Measurements from ENCODE around the gene GPC5.

The GPC5 gene

DNA sequence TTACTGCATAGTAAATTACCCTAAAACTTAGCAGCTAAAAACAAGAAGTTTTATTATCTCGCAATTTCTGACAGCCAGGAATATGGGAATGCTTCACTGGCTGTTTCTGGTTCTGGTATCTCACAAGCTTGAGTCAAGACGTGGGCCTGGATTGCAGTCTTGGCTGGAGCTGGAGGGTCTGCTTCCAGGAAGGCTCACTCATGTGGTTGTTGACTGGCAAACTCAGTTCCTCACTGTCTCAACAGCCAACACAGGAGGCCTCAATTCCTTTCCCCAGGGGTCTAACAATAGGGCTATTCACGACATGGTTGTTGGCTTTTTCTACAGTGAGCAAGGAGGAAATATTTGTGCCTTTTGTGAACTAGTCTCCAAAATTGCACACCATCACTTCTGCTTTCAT, 146.3 kb downstream of the GPC5 start:
- no peak for DNase-seq

DNA sequence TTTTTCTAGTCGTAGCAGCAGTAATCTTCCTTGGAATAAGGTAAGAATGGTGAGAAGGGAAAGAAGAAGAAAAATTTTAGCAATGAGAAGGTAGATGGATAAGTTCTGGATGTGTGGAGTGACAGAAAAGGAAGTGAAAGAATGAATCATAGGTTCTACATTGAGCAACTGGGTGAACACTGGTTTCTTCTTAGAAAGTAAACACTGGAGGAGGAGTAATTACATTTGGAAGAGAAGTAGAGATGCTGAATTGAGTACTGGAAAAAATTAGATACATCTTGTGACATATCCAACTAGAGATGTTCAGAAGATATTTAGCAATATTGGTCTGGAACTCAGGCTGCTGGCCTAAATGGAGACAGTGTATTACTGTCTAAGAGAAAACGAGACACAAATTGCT, 148.5 kb downstream of the GPC5 start:
- DNase-seq: no peak

DNA sequence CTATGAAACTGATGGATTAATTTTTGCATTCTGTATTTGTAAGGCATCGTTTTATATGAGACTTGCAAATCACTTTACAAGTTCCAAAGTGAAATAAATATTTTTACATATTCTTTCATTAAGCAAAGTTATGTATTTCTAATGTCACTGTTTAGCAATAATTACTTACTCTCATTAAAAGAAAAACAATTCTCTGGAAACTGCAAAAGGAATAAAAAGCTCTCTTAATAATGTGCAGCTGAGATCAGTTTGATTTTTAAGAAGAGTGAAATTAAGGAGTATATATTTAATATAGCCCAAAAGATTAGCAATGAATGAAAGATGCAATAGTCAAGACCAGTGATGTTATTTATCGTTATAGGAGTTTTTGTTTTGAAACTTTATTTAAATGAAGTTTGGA, 155.2 kb downstream of the GPC5 start:
- no peak for DNase-seq

DNA sequence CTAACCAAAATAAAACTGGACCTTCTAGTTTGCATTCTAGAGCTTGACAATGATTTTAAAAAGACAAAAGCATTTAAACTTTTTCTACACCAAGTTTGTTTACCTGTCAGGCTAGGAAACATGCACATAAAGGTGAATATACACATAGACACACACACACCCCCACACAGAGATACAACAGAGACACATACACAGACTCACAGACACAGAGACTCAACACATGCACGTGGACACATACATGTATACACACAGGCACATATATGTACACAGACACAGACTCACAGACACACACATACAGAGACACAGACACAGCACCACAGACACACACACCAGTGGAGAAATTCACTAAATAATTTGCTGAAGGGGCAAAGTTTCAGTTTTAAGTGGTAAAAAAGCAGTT, 155.7 kb downstream of the GPC5 start:
- DNase-seq: no peak

DNA sequence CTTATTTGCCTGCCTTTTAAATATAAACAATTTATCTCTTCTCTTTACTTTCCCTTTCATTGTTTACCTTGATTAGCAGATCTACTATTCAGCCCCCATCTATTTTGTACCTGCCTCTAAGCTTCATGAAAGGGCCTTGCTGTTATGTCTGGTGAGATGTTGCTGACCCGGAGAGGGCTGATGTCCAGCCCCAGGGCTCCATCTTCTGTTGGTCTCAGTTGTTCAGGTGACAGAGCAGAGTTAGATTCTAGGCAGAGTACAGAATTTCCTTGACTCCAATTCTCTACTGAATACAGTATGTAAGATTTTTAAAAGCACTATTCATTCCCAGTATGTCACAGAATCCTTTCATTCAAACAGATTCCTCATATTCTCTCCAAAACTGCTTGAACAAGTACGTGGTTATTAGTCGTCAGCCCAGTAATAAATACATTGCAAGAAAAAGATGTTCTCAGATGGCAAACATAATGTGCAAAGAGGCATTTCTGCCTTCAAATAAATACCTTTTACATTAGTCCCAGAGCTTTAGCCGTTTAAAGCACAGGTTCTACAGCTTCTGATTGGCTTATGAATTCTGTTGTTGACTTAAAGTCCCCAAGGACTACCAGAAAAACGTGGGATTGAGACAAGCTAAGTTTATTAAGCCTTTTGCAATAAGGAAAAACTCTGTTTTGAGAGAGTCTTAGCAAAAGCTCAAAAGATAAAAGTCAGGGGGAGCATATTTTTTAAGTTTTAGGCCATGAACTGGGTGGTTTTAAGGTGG, 159.1 kb downstream of the GPC5 start:
- no peak for DNase-seq

DNA sequence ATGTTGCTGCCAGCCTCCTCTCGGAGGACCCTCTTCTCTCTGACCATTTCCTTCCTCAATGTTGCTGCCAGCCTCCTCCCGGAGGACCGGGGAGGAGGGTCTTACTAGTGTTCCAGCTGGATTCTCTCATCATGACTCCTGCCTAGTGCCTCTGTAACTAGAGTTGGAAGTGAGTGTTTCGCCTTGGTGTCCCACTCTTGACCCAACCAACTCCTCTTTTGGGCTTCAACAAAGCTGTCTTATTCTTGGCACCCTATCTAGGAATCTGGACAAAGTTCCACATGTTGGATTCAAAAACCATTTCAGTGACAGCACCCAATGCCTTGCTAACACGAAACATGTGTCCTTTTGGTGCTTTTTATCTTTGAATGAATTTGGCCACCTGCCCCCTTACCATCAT, 165.4 kb downstream of the GPC5 start:
- DNase-seq: no peak

DNA sequence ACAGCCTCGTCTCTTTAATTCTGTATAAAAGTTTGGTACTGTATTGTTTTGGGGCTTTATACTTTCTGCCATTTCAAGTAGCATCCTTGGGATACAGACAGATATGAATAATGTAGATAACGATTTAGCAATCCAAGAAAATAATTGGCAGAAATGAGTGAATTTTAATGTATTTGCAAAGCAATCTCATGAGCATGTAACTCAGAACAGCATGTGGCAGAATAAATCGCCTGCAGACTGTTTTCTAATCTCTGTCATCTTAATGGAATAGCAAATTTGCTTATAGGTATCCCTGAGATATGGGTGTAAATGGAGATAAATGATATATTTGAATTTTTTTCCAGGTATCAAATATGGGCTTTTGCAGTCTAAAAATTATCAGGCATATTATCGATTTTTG, 166.0 kb downstream of the GPC5 start:
- no peak for DNase-seq

DNA sequence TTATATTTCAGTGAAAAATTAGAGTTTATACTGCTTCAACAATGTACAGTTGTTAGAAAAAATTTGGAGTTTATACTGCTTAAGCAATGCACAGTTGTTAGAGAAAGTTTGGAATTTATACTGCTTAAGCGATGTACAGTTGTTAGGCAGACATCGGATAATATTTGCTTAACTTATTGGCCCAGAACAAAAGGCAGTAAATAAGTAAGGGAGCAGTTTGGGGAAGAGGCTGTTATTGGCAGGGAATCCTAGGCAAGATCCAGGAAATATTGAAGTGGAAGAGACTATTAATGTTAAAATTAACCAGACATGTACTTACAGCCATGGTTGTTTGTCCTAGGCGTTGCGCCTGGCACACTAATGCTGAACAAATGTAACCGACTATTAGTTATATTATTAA, 166.9 kb downstream of the GPC5 start:
- no peak for DNase-seq

DNA sequence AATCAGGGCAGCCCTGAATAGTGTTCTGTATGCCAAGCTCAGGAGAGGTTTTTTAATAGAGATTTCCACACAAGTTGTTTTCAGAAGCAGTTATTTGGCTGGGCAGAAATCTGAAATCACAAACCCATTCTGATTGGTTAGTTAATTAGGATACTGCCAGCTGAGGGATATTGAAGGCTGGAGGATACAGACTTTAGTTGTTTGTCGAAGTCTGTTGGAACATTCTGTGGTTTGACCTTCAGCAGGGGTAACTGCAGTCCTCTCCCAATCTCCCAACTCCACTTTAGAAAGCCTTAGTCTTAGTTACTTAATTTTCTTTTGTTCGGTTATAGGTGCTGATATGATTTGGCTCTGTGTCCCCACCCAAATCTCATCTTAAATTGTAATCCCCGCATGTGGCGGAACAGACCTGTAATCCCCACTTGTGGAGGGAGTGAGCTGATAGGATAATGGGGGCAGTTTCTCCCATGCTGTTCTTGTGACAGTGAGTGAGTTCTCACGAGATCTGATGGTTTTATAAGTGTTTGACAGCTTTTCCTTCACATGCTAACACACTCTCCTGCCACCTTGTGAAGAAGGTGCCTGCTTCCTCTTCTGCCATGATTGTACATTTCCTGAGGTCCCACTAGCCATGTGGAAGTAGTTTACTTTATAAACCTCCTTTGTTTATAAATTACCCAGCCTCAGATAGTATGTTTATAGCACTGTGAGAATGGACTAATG, 169.2 kb downstream of the GPC5 start:
- DNase-seq: no peak

DNA sequence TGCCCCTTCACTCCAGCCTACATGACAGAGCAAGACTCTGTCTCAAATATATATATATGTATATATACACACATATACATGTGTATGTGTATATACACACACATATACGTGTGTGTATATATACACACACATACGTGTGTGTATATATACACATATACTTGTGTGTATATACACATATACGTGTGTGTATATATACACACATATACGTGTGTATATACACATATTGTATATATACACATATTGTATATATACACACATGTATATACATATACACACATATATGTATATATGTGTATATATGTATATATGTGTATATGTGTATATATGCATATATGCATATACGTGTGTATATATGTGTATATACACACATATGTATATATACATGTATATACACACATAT, 173.3 kb downstream of the GPC5 start:
- DNase-seq: no peak

DNA sequence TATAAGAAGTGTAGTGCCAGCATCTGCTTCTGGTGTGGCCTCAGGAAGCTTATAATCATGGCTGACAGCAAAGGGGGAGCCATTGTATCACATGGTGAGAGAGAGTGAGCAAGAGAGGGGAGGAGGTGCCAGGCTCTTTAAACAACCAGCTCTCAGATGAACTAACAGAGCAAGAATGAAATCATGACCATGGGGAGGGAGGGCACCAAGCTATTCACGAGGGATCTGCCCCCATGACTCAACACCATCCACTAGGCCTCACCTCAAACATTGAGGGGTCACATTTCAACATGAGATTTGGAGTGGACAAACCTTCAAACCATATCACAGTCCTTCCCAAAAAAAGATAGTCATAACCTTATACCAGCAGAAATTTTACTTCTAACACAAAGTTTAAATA, 174.0 kb downstream of the GPC5 start:
- DNase-seq: no peak

DNA sequence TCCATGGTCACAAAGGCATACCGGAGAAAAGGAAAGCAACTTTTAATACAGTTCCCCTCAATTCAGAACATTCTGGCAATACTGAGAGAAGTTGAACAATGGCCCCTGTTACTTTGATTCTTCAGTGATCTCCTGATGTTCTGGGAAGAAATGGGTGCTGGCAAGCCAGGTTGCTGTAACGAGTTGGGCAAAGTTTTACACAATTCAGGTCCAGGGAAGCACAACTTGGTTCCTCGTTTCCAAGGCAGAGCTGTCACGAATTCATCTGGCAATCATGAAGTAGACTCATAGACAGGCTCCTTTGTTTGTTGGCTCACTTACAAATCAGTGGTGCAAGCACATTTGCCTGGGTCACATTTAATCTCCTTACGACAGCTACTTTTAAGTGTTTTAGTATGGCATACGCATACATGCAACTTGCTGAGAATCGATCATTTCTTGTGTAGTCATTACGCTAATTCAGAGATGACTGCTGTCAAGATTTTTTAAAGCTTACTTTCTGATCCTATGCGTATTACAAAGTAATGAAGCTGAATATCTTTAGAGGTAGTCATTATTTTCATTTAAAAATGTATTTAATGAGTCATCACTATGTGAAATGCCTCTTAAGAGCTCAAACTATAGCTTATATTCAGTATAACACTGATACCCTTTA, 174.7 kb downstream of the GPC5 start:
- DNase-seq: no peak

DNA sequence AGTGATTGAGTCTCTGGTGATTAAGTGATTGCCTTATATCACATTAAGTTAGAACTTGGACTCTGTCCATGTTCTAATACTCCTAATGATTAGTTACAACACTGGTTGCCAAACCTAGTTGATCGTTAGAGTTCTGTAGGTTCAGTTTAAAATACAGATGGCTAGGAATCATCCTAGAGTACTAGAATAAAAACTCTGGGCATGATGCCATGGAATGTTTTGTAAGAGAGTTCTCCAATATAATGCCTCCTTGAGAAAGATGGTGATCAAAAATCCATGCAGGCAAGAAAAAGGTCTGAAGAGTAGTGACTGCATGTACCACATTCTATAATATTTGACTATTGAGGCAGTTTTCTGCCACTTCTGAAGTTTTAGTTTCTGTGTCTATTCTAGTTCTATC, 176.3 kb downstream of the GPC5 start:
- no peak for DNase-seq

DNA sequence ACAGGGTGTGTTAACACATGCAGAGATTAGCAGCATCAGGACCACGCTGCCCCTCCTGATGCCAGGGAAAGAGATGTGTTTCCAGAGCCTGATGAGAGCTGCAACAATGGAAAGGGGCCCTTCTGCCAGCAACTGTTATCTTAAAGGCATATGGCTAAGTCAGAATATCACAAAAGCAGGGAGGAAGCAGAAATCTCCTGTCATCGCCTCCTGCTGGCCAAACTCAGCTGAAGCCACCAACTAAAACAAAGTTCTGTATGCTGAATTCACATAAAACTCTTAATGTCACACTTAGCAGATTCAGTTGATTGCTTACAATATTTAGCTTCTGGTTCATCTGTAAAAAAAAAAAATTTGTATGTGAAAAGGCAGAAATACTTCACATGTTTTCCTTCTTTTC, 178.2 kb downstream of the GPC5 start:
- no peak for DNase-seq

DNA sequence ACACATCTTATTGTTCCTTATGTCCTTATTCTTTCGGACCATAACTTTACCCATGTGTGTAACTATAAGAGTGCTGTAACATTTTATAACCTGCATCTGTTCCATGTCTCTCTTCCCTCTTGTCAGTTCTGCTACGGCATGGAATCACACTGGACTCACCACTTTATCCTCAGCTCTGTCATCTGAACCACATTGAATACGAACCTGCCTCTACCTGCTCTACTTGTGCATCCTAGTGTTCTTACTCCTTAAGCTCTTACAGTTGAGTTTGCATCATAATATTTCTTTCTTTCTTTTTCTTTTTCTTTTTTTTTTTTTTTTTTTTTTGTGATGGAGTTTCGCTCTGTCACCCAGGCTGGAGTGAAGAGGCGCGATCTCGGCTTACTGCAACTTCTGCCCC, 180.9 kb downstream of the GPC5 start:
- DNase-seq: no peak

DNA sequence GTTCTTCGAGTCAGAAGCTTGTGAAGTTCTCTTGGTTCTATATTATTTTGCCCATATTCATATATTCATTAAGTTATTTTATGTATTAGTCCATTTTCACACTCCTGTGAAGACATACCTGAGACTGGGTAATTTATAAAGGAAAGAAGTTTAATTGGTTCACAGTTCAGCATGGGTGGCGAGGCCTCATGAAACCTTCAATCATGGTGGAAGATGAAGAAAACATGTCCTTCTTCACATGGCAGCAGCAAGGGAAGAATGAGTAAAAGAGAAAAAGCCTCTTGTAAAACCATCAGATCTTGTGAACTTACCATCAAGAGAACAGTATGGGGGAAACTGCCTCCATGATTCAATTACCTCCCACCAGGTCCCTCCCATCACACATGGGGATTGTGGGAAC, 182.3 kb downstream of the GPC5 start:
- no peak for DNase-seq

DNA sequence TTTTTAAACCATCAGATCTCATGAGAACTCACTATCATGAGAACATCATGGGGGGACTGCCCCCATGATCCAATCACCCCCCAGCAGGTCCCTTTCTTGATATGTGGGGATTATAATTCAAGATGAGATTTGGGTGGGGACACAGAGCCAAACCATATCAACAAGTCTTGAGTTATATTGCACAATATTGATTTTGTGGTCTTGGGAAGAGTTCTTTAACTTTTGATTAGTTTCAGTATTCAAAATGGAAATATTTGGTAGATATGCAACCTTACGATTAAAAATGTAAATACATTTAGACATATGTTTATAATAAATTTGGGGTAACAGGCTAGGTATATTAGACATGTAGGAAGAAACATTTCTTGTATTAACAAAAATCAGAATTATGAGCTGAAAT, 188.2 kb downstream of the GPC5 start:
- no peak for DNase-seq

DNA sequence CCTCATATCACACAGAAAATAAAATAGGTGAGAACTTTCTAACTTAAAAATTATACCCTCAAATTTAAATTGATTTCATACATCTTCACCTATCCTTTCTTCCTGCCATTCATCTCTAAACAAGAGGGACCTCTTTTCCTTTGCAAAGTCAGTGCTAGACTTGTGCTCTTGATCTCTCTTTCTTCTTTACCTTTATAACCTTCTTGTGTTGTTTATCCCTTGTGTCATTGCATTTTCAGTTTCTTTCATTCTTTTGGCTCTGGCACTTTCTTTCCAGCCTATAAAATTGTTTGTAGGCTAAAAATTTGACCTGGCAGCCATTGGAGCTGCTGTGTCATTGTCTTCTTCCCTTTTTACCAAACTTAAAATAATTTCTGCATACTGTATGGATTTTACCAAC, 190.1 kb downstream of the GPC5 start:
- DNase-seq: no peak

DNA sequence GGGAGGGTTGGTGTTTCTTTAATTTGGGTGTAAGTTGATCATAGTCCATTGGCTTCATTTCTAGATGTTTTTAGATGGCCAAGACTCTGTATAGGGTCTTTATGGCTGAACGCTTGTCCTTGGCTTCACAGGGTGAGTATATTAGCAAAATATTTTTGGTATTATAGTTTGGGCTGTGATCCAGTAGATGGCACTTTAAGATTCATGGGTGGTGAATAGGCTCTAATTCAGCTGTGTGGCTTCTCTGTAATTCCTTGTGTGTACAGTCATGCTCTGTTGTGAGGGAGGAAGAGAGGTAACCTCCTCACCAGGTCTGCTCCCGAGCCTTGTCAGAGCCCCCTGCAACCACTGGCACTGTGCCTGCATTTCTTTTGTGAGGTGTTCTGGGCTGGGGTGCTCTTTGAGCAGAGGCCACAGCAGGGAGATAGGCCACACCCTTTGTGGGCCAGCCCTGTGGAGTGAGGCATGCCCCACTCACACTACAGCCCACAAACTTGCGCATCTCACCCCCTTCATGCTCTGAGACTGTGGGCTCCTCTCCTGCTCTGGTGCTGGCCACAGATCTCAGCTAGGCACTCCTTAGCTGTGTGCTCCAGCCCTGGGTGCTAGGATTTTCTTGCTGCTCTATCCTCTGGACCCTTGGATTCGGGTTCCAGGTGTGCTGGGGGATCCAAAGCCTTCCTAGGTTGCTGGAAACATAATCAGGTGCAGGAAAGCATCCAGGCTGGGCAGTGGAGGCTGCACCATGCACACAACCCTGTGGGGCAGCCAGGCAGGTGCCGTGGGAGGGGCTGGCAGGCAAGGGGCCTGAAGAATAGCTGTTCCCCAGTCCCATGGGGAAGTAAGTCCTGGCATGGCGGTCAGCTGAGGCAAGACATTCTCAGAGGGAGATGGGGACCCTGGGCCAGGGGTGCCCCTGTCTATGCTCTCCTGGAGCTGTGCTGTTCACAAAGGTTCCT, 193.9 kb downstream of the GPC5 start:
- no peak for DNase-seq

DNA sequence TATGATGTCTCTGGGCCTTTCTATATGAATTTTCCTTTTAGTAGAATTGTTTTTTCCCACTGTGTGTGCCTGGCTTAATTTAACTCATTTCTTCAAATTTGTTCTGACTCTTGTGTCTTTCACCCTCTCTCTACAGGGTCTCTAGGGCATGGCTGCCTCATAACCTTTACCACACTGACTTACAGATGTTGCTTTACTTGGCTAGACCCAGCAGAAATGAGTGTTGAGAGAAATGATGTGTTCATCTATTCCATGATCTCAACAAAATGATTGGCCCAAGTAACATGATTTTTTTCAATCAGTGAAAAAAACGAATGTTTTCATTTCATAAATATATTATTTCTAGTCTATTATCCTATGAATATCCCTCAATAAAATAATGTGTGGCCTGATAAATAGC, 195.0 kb downstream of the GPC5 start:
- DNase-seq: no peak

DNA sequence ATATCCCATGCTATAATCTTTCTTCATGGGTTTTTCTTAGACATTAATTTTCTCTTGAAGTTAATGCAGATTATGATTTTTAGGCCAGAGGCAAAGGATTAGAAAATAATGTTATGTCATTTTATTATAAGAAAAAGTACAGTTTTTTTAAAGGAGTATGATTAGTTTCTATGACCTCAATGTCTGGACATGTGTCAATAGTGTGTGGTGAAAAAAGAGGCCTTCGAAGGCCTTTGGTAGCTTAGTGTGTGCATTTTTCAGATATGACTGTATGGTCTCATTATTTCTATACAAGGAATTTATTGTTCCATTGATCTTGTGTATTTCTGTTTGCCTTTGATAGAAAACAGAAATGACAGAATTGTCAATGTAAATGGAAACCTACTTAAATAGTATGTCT, 195.6 kb downstream of the GPC5 start:
- no peak for DNase-seq

DNA sequence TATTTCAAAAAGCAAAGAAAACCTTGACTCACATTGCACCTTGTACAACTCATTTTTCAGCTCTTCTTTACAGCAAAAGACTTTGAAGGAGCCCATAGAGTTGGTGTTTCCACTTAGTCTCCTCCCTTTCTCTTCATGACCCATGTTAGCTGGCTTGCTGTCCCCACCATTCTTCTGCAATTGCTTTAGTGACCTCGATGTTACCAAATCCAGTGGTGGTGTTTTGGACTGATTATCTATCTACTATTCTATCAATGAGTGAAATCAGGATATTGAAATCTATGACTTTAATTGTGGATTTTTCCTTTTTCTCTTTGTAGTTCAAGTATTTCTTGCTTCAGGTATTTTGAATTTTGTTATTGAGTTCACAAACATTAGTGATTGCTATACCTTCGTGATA, 197.3 kb downstream of the GPC5 start:
- no peak for DNase-seq

DNA sequence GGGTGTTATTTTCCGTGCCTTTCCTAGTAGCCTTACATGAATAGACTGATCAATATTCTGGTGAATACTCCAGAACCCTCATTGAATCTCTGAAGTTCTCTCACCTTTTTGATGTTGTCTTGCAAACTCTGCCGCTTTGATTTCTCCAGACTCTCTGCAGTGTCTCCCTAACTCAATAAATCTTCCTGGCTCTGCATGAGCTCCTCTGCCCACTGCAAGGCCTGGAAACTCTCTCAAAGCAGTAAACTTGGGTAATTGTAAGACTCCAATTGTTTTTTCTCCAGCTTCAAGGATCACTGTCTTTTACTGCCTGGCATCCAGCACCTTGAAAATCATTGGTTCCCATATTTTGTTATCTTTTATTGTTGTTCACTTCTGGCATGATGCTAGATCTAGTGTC, 198.4 kb downstream of the GPC5 start:
- no peak for DNase-seq

All from SW 1271 (cell line).